Measurements from ENCODE around the gene CSNK2B. TPM values are rescaled to one million over a fixed set of nuclear protein-coding genes. Genes with fewer than 3 reads are reported as not detected.
A peak's percentile ranks its signal among the peaks of the same experiment; 100 is the strongest.
"Not testable (repeated sequence)": the region's sequence is repeated elsewhere in the genome, so short reads cannot be mapped to it uniquely, and the experiment has no call there.

CSNK2B gene
- polyA plus RNA-seq, 3 donors = 227 to 252 (median 236) TPM

- no peak for DNase-seq
These were observed 41.8 kb downstream of the CSNK2B start for GRCh38 chr6:31707701-31708100.

- no peak for DNase-seq
These were observed 42.3 kb downstream of the CSNK2B start for GRCh38 chr6:31708224-31708623.

GRCh38 chr6:31709157-31709556, 43.3 kb downstream of the CSNK2B start:
- DNase-seq = not testable (repeated sequence)

- no peak for DNase-seq
These were observed 44.8 kb downstream of the CSNK2B start for GRCh38 chr6:31710523-31711219.

- no peak for DNase-seq
These were observed 45.4 kb downstream of the CSNK2B start for GRCh38 chr6:31711233-31711632.

GRCh38 chr6:31712296-31712695, 46.4 kb downstream of the CSNK2B start:
- DNase-seq = no peak

- DNase-seq = no peak
These were observed 47.6 kb downstream of the CSNK2B start for GRCh38 chr6:31713465-31713864.

- DNase-seq = peak; percentile 56
These were observed 48.3 kb downstream of the CSNK2B start for GRCh38 chr6:31713991-31714684.

- no peak for DNase-seq
These were observed 49.4 kb downstream of the CSNK2B start, which contains the start of gene LY6G6D for GRCh38 chr6:31715022-31715958. LY6G6D (plus strand) TSS chr6:31715348; CDS start chr6:31715356, 8 bp downstream.

- DNase-seq = no peak
These were observed 51.8 kb downstream of the CSNK2B start for GRCh38 chr6:31717499-31718222.

GRCh38 chr6:31718265-31718664, 52.4 kb downstream of the CSNK2B start:
- DNase-seq = no peak

GRCh38 chr6:31719001-31719400, 53.1 kb downstream of the CSNK2B start:
- no peak for DNase-seq

Other genes with a start within 250 kb of the CSNK2B start
- 1 to 10 TPM; 1.4 to 1.9 (median 1.4) TPM for gene MICB, start 167.9 kb upstream of the CSNK2B start, polyA plus RNA-seq (ENCODE audit: insufficient read length in 3 of 3)
- gene MCCD1, start 137.1 kb upstream of the CSNK2B start, polyA plus RNA-seq (ENCODE audit: insufficient read length in 3 of 3) = 10 to 100 TPM; 19.5 to 24.1 (median 21.9) TPM
- gene DDX39B, start 124.1 kb upstream of the CSNK2B start, polyA plus RNA-seq (ENCODE audit: insufficient read length in 3 of 3) = 100 to 1,000 TPM; 563 to 680 (median 632) TPM
- 10 to 100 TPM in 1 of 3 donors, 1 to 10 TPM in 2; 6.5 to 11.3 (median 7.5) TPM for gene ATP6V1G2, start 119.5 kb upstream of the CSNK2B start, polyA plus RNA-seq (ENCODE audit: insufficient read length in 3 of 3)
- 10 to 100 TPM; 22.1 to 30.3 (median 26.5) TPM for gene NFKBIL1, start 118.5 kb upstream of the CSNK2B start, polyA plus RNA-seq (ENCODE audit: insufficient read length in 3 of 3)
- under 1 TPM; 0.27 to 0.42 (median 0.30) TPM for gene LTA, start 93.8 kb upstream of the CSNK2B start, polyA plus RNA-seq (ENCODE audit: insufficient read length in 3 of 3)
- under 1 TPM in 1 of 3 donors, not detected in 2; 0.19 TPM for gene TNF, start 90.5 kb upstream of the CSNK2B start, polyA plus RNA-seq (ENCODE audit: insufficient read length in 3 of 3)
- 1 to 10 TPM; 1.8 to 2.7 (median 2.0) TPM for gene LTB, start 83.7 kb upstream of the CSNK2B start, polyA plus RNA-seq (ENCODE audit: insufficient read length in 3 of 3)
- 1 to 10 TPM; 5.0 to 6.7 (median 5.1) TPM for gene LST1, start 79.8 kb upstream of the CSNK2B start, polyA plus RNA-seq (ENCODE audit: insufficient read length in 3 of 3)
- gene NCR3, start 73.1 kb upstream of the CSNK2B start, polyA plus RNA-seq (ENCODE audit: insufficient read length in 3 of 3) = under 1 TPM in 1 of 3 donors, not detected in 2; 0.43 TPM
- 10 to 100 TPM; 66.1 to 77.7 (median 74.7) TPM for gene AIF1, start 50.8 kb upstream of the CSNK2B start, polyA plus RNA-seq (ENCODE audit: insufficient read length in 3 of 3)
- gene PRRC2A, start 45.4 kb upstream of the CSNK2B start, polyA plus RNA-seq (ENCODE audit: insufficient read length in 3 of 3) = 100 to 1,000 TPM; 209 to 221 (median 210) TPM
- gene BAG6, start 13.4 kb upstream of the CSNK2B start, polyA plus RNA-seq (ENCODE audit: insufficient read length in 3 of 3) = 100 to 1,000 TPM; 245 to 281 (median 259) TPM
- 100 to 1,000 TPM; 109 to 116 (median 110) TPM for gene APOM, start 10.2 kb upstream of the CSNK2B start, polyA plus RNA-seq (ENCODE audit: insufficient read length in 3 of 3)
- gene C6orf47, start 5.3 kb upstream of the CSNK2B start, polyA plus RNA-seq (ENCODE audit: insufficient read length in 3 of 3) = 10 to 100 TPM; 19.6 to 24.4 (median 20.5) TPM
- gene GPANK1, start 1.1 kb upstream of the CSNK2B start, polyA plus RNA-seq (ENCODE audit: insufficient read length in 3 of 3) = 10 to 100 TPM; 26.2 to 33.9 (median 33.8) TPM
- gene LY6G5B, start 3.9 kb downstream of the CSNK2B start, polyA plus RNA-seq (ENCODE audit: insufficient read length in 3 of 3) = 10 to 100 TPM; 19.0 to 38.1 (median 35.1) TPM
- gene LY6G5C, start 15.0 kb downstream of the CSNK2B start, polyA plus RNA-seq (ENCODE audit: insufficient read length in 3 of 3) = 1 to 10 TPM; 2.6 to 4.3 (median 3.6) TPM
- gene ABHD16A, start 37.2 kb downstream of the CSNK2B start, polyA plus RNA-seq (ENCODE audit: insufficient read length in 3 of 3) = 10 to 100 TPM; 63.2 to 68.7 (median 63.5) TPM
- gene LY6G6F, start 40.8 kb downstream of the CSNK2B start, polyA plus RNA-seq (ENCODE audit: insufficient read length in 3 of 3) = 1 to 10 TPM in 2 of 3 donors, under 1 TPM in 1; 0.43 to 1.0 (median 1.0) TPM
- gene LY6G6D, start 49.3 kb downstream of the CSNK2B start, polyA plus RNA-seq (ENCODE audit: insufficient read length in 3 of 3) = not detected
- under 1 TPM; 0.28 to 0.89 (median 0.69) TPM for gene LY6G6C, start 55.7 kb downstream of the CSNK2B start, polyA plus RNA-seq (ENCODE audit: insufficient read length in 3 of 3)
- 1 to 10 TPM; 1.5 to 1.9 (median 1.7) TPM for gene MPIG6B, start 57.3 kb downstream of the CSNK2B start, polyA plus RNA-seq (ENCODE audit: insufficient read length in 3 of 3)
- 100 to 1,000 TPM; 189 to 234 (median 211) TPM for gene DDAH2, start 63.2 kb downstream of the CSNK2B start, polyA plus RNA-seq (ENCODE audit: insufficient read length in 3 of 3)
- gene CLIC1, start 70.5 kb downstream of the CSNK2B start, polyA plus RNA-seq (ENCODE audit: insufficient read length in 3 of 3) = 100 to 1,000 TPM; 280 to 320 (median 296) TPM
- gene MSH5, start 73.9 kb downstream of the CSNK2B start, polyA plus RNA-seq (ENCODE audit: insufficient read length in 3 of 3) = 10 to 100 TPM; 18.1 to 54.6 (median 52.1) TPM
- 10 to 100 TPM in 2 of 3 donors, 1 to 10 TPM in 1; 5.6 to 13.8 (median 10.7) TPM for gene SAPCD1, start 96.6 kb downstream of the CSNK2B start, polyA plus RNA-seq (ENCODE audit: insufficient read length in 3 of 3)
- gene VWA7, start 111.2 kb downstream of the CSNK2B start, polyA plus RNA-seq (ENCODE audit: insufficient read length in 3 of 3) = 10 to 100 TPM in 2 of 3 donors, 1 to 10 TPM in 1; 8.8 to 14.0 (median 13.1) TPM
- 10 to 100 TPM; 60.0 to 71.2 (median 65.2) TPM for gene VARS1, start 129.7 kb downstream of the CSNK2B start, polyA plus RNA-seq (ENCODE audit: insufficient read length in 3 of 3)
- gene LSM2, start 140.9 kb downstream of the CSNK2B start, polyA plus RNA-seq (ENCODE audit: insufficient read length in 3 of 3) = 10 to 100 TPM; 79.4 to 84.0 (median 81.1) TPM
- gene HSPA1L, start 149.2 kb downstream of the CSNK2B start, polyA plus RNA-seq (ENCODE audit: insufficient read length in 3 of 3) = 1 to 10 TPM; 3.7 to 4.6 (median 3.8) TPM
- gene HSPA1A, start 149.5 kb downstream of the CSNK2B start, polyA plus RNA-seq (ENCODE audit: insufficient read length in 3 of 3) = 100 to 1,000 TPM; 104 to 122 (median 112) TPM
- 100 to 1,000 TPM; 125 to 178 (median 158) TPM for gene HSPA1B, start 161.7 kb downstream of the CSNK2B start, polyA plus RNA-seq (ENCODE audit: insufficient read length in 3 of 3)
- 10 to 100 TPM; 78.1 to 85.5 (median 82.5) TPM for gene NEU1, start 196.7 kb downstream of the CSNK2B start, polyA plus RNA-seq (ENCODE audit: insufficient read length in 3 of 3)
- gene SLC44A4, start 212.9 kb downstream of the CSNK2B start, polyA plus RNA-seq (ENCODE audit: insufficient read length in 3 of 3) = 10 to 100 TPM; 35.1 to 68.8 (median 66.9) TPM
- 100 to 1,000 TPM in 1 of 3 donors, 10 to 100 TPM in 2; 92.0 to 100 (median 98.1) TPM for gene EHMT2, start 231.6 kb downstream of the CSNK2B start, polyA plus RNA-seq (ENCODE audit: insufficient read length in 3 of 3)
- gene ZBTB12, start 236.0 kb downstream of the CSNK2B start, polyA plus RNA-seq (ENCODE audit: insufficient read length in 3 of 3) = 10 to 100 TPM; 27.7 to 35.2 (median 29.6) TPM